Measurements from ENCODE around the gene MPHOSPH9.
"Not testable (repeated sequence)": the region's sequence is repeated elsewhere in the genome, so short reads cannot be mapped to it uniquely, and the experiment has no call there.

The MPHOSPH9 gene

DNA sequence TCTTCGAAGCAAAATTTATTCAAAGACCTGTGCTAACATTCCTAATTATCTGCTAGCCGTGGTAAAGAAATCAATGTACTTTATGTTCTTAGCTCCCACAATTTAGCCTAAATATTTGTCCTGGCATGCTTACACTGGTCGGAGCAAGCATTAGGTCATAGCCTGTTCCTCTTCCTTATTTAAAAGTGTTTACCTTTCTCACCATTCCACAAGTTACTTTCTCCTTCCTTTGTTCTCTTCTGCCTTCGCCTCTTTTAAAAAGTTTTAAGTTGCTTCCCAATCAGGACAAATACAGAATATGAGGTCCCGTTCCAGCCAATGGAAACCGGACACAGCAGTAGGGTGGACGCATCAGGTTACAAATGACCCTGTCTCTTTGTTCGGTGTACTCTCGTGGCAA is 27.1 kb upstream of the MPHOSPH9 start:
- DNase-seq (ENCODE audit: low spot score) = no peak

DNA sequence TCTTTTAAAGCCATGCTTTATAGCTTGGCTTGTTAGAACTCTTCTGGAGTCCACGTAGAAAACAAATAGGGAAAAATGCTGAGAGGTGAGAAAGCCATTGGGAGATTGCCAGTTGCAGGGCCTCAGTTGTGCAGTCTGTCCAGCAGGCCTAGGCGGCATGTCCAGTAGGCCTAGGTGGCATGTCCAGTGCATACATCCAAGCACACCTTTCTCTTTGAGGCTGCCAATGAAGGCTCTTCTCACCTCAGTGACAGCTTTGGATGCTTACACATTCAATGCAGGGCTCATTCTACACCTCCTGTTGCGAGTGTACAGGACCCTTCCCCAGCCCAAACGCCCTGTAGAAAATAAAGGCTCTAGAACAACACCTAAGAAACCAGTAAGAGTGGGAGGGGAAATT is 25.7 kb upstream of the MPHOSPH9 start:
- DNase-seq (ENCODE audit: low spot score) = no peak

DNA sequence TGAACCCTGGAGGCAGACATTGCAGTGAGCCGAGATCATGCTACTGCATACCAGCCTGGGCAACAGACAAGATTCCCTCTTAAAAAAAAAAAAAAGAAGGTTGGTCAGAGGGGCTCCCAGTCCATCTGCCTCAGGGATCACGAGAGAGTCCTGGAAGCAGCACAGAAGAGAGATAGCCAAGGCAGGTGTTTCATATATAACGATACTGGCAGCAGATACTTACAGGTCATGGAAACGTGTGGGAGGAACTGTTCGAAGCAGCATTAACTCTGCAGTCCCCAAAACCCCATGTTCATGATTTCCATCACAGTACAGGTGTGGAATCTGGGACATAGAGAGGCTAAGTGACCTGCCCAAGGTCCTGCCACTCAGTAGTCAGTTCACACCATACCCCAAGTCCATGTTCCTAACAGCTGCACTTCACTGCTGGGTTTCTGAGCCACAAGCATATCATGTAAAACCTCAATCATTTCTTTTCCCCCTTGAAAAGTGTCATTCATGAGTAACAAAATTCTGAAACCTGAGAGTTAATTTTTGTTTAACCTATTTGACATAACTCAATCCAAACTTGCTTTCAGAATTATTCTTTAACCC is 22.0 kb upstream of the MPHOSPH9 start:
- DNase-seq (ENCODE audit: low spot score) = no peak

DNA sequence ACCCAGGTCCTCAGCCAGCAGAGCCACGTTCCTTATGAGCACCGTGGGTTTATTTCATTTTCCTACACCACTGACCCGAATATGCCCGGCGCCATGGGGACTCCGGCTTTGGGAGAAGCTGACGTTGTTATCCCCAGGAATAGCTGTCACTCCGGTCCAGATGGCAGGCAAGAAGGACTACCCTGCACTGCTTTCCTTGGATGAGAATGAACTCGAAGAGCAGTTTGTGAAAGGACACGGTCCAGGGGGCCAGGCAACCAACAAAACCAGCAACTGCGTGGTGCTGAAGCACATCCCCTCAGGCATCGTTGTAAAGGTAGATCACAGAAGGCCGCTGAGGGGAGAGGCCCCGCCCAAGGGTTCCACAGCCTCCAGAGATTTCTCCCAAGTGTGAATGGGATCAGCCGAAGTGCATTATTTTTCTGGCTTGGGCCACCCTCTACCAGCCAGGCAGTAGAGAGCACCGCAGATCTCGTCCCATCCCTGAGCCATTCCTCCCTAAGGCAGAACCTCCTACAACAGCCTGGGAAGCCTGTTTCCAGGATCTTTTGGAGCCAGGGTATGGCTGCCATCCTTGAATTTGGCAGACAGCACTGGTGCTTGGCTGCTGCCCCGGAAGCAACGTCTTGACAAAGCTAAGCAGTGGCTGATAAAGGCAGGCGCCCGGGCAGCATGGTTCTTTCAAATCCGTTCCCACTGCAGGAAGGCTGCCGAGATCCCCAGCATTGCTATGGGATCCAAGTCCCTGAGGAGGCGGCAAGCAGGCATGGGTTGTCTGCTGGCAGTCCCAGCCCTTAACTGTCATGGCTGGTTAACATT is 20.9 kb upstream of the MPHOSPH9 start:
- DNase-seq (ENCODE audit: low spot score) = no peak

DNA sequence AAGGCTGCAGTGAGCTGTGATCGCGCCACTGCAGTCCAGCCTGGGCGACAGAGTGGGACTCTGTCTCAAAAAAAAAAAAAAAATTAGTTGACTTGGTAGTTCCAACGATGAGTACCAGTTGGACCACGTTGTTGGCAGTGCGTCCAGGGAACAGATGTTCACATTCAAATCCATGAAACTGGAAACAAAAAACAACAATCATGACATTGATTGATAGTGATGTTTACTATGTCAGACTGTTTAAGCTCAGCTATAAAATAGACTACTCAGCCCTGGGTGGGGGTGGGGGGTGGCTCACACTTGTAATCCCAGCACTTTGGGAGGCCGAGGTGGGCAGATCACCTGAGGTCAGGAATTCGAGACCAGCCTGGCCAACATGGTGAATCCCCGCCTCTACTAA is 19.4 kb upstream of the MPHOSPH9 start:
- not testable (repeated sequence) for DNase-seq (ENCODE audit: low spot score)

DNA sequence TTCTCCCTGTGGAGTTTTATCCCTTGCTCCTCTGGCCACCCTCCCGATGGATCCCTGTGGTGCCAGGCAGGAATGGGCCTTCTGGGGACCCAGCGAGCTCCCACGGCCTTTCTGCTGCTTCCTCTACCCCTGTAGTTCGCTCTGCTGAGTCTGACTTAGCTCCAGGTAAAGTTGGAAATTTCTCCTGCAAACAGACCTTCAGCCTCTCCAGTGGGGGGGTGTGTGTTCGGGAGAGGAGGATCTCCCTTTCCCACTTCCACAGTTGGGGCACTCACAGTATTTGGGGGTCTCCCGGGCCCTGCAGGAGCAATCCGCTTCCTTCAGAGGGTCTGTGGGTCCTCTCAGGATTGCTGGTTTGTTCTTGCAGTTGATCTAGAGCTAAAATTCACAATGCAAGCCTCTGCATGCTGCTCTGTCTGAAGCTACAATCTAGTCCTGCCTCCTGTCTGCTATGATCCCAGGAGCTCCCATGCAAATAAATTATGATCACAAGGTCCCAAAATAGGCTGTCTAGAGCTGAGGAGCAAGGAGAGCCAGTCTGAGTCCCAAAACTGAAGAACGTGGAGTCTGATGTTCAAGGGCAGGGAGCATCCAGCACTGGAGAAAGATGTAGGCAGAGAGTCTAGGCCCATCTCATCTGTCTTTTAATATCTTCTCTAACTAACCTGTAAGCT is 18.6 kb upstream of the MPHOSPH9 start:
- no peak for DNase-seq (ENCODE audit: low spot score)

DNA sequence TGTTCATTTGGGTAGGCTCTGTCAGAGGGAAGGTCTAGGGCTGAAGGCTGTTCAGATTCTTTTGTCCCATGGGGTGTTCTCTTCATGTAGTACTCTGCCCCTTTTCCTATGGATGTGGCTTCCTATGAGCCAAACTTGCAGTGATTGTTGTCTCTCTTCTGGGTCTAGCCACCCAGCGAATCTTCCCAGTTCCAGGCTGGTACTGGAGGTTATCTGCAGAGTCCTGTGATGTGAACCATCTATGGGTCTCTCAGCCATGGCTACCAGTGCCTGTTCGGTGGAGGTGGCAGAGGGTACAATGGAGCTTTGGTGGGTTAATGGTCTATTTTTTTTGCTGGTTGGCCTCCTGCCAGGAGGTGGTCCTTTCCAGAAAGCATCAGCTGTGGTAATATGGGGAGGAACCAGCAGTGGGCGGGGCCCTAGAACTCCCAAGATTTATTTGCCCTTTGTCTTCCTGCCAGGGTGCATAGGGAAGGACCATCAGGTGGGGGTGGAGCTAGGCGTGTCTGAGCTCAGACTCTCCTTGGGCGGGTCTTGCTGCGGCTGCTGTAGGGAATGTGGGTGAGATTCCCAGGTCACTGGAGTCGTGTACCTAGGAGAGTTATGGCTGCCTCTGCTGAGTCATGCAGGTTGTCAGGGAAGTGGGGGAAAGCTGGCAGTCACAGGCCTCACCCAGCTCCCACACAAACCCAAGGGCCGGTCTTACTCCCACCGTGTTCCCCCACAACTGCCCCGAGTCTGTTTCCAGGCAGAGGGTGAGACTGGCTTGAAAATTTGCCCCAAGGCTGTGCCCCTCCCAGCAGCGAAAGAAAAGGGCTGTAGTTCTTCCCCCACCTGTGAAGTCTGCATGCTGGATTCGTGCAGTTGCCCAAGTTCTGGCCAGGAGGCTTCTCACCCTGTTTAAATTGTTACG is 17.8 kb upstream of the MPHOSPH9 start:
- DNase-seq (ENCODE audit: low spot score) = no peak

DNA sequence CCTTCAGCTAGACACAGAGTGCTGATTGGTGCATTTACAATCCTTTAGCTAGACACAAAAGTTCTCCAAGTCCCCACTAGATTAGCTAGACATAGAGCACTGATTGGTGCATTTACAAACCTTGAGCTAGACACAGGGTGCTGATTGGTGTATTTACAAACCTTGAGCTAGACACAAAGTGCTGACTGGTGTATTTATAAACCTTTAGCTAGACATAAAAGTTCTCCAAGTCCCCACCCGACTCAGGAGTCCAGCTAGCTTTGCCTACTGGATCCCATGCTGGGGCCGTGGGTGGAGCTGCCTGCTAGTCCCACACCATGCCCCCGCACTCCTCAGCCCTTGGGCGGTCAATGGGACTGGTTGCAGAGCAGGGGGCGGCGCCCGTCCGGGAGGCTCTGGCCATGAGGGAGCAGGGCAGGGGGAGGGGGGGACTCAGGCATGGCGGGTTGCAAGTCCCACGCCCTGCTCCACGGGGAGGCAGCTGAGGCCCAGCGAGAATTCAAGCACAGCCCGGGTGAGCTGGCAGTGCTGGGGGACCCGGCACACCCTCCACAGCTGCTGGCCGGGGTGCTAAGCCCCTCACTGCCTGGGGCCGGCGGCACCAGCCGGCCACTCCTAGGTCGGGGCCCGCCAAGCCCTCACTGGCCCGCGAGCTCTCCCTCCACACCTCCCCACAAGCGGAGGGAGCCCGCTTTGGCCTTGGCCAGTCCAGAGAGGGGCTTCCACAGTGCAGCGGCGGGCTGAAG is 16.2 kb upstream of the MPHOSPH9 start:
- not testable (repeated sequence) for DNase-seq (ENCODE audit: low spot score)

DNA sequence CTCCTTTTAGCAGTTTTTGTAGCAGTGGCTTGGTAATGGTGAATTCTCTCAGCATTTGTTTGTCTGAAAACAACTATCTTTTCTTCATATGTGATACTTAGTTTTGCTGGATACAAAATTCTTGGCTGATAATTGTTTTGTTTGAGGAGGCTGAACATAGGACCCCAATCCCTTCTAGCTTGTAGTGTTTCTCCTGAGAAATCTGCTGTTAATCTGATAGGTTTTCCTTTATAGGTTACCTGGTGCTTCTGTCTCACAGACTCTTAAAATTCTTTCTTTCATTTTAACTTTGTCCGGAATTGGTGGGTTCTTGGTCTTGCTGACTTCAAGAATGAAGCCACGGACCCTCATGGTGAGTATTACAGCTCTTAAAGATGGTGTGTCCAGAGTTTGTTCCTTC is 15.2 kb upstream of the MPHOSPH9 start:
- DNase-seq (ENCODE audit: low spot score) = not testable (repeated sequence)

DNA sequence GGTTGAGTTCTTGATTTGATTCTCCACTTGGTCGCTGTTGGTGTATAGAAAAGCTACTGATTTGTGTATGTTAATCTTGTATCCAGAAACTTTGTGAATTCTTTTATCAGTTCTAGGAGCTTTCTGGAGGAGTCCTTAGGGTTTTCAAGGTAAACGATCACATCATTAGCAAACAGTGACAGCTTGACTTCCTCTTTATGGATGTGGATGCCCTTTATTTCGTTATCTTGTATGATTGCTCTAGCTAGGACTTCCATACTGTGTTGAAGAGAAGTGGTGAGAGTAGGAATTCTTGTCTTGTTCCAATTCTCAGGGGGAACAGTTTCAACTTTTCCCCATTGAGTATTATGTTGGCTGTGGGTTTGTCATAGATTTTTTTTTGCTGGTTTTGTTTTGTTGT is 12.7 kb upstream of the MPHOSPH9 start:
- DNase-seq (ENCODE audit: low spot score) = no peak

DNA sequence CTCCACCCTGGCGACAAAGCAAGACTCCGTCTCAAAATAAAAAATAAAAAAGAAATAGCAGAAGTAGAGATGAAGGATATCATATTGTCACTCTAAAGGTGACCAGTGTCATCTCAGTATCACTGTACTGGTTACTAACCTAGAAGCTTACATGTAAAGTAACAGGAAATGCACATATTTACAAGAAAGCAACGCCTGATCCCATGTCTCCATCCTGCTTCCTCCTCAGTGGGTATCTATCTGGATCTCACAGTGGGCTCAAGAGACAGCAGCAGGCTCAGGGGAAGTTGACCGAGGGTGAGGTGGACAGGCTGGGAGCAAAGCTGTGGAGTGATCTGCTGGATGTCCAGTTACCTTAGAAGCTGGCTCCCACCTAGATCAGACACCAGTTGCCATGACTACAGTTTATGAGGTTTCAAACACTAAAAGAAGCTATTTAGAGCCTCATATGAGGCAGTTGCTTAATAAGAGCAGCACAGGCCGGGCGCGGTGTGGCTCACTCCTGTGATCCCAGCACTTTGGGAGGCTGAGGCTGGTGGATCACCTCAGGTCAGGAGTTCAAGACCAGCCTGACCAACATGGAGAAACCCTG is 10.8 kb upstream of the MPHOSPH9 start:
- no peak for DNase-seq (ENCODE audit: low spot score)

DNA sequence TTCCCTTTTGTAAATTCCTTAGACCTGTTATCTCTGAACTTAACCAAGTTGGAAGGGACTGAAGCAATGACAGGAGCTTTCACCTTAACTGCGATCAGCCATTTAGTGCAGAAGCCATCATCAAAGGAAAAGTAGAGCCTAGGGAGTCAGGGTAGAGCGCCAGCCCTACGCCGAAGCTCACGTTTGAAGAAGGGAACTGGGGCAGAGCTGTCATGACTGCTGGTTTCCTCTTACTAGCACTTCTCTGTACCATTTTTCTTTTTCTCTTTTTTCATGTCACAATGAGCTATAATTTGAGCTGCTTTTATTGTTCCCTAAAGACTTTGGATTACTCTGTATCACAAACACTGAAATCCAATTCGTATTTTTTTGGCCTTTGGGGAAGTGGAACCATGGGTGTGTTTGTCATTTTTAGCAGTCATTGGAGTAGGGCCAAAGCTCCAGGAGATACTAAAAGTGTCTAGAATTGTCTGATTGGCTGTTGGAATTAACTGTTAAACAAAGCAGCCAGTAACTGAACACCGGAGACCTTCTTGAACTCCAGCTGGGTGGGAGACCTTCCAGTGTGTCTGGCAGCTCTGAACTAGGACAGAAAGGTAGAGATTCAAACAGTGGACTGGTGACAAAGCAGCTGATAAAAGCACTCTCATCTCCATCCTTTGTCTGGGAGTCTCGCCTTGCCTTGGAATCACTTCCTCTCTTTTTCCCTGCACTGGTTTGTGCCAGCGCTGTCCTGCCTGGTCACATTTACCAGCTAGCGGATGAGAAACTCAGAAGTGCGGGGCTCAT is 9.4 kb upstream of the MPHOSPH9 start:
- DNase-seq (ENCODE audit: low spot score) = no peak

DNA sequence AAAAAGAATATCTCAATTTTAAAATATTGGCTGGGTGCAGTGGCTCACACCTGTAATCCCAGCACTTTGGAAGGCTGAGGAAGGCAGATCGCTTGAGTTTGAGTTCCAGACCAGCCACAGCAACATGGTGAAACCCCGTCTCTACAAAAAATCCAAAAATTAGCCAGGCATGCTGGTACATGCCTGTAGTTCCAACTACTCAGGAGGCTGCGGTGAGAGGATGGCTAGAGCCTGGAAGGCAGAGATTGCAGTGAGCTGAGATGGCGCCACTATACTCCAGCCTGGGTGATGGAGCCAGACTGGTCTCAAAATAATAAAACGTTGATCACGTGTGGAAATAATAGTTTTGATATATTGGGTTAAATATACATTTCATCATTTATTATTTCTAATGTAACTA is 6.0 kb upstream of the MPHOSPH9 start:
- no peak for DNase-seq (ENCODE audit: low spot score)

DNA sequence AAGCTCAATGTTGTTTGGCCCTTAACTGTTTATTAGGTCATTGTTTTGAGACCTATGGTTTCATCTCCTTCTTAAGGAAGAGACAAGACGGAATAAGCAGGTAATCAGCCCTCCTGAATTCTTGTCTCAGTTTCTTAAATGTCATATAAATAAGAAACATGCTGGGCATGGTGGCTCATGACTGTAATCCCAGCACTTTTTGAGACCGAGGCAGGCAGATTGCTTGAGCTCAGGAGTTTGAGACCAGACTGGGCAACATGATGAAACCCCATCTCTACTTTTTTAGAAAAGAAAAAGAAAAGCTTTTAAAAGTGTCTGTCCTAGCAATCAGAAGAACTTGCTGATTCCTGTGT is 5.4 kb upstream of the MPHOSPH9 start:
- DNase-seq (ENCODE audit: low spot score) = no peak

DNA sequence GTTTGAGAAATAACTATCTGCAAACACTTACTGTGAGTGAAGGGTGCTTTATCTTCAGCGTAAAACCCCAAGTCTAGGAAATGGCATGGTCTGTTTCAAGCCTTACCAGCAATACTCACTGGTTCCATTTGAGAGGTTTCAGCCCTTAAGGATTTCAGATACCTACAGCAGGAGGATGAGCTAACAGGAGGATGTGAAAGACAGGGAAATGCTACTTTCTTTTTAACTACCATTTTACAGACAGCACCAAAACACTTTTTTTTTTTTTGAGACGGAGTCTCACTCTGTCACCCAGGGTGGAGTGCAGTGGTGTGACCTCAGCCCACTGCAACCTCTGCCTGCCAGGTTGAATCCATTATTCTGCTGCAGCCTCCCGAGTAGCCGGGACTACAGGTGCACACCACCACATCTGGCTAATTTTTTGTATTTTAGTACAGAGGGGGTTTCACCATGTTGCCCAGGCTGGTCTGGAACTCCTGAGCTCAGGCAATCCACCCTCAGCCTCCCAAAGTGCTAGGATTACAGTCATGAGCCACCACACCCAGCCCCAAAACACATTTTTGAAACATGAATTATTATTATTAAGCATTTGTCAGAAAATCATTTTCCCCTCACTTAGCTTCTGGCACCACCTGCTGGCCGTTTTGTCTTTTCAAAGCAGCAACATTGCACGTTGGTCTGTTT is 4.8 kb upstream of the MPHOSPH9 start:
- DNase-seq (ENCODE audit: low spot score) = peak; percentile 77

DNA sequence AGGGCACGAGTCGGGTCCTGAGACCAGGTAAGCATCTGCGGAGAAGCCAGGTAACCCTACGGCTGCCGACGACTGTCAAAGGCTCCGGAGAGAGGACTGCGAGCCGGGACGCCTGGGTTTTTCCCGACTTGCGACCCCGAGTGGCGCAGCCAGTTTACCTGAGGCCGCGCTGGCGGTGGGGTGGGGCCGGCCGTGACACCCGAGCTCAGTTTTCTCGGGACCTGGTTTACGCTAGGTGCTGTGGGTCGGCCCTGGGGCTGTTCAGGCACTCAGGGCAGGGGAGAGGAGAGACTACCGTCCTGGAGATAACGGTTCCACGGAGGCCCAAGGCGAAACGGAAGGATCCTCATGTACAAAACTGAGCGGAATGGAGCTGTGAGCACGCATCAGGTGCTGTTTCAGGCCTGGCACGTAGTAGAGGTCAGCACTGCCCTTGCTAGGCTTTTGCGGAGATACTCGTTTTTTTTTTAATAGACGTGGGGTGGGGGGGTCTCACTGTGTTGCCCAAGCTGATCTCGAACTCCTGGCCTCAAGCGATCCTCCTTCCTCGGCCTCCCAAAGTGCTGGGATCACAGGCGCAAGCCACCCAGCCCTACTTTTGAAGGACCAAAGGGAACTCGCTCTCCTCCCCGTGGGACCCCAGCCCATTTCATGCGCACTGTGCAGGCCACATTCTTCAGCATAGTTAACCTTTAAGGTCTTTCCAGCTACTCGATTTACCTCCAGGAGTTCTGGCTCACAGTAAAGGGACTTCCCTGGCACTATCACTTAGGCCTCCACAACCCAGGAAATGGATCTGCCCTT is 766 bp upstream of the MPHOSPH9 start:
- DNase-seq (ENCODE audit: low spot score) = no peak

DNA sequence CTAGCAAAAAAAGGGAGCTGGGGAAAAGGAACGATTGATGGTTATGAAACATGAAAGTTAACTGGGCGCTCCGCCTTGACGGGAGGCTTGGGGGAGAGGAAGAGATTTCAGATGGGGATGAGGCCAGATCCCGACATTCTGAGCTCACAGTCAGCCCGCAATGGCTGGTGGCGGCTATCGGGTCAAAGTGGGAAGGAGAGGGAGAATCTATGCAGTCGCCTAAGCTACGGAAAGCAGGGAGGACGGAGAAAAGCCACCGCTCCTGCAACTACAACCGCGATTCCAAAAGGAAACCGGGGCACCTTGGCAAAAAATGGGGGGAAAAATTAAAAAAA is 502 bp downstream of the MPHOSPH9 start:
- no peak for DNase-seq (ENCODE audit: low spot score)

DNA sequence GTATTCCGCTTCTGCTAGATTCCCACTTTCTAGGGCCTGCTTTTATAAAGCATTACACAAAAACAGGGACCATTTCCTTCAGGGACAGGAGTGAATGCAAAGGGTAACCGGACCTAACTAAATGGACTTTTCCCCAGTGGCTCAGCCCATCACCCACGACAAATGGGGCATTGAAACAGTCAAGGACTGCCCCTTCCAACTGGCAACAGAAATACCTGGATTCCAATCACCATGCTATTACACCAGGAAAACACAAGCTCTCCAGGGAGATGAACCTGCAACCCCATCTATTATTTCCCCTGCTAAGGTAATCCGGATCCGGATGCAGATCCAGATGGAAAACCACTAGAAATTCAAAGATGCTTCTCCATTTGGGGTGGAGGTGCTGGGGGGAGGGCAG is 1.0 kb downstream of the MPHOSPH9 start:
- DNase-seq (ENCODE audit: low spot score) = no peak

DNA sequence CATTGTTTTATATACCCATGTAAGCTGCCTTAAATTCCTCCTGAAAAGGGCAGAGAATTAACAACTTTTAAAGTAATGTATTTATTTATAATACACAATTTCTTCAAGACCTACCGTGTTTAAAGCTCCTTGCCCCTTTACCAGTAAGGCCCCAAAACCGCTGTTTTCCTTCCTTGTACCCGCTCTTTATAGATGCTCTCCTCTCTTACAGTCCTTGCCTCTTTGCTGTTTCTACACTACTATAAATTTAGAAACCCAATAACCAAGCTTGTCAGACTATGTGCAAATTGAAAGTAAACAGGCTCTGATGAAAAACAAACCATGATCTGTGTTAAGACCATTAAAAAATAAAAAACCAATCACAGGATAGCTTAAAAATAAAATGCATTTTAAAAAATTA is 3.9 kb downstream of the MPHOSPH9 start:
- no peak for DNase-seq (ENCODE audit: low spot score)
